NCI-H146 (cell line): ENCODE measurements around the gene UBE2D2.
A peak's percentile ranks its signal among the peaks of the same experiment; 100 is the strongest.

Experiments
- DNase-seq: peaks from one replicate; lab custom pipeline; 2025; lab: John Stamatoyannopoulos, UW

UBE2D2 gene

GRCh38 chr5:139648205-139649081, 87.3 kb downstream of the UBE2D2 start, which contains the start of gene CXXC5:
CXXC5 (plus strand) TSS chr5:139648349; CDS start chr5:139680524, 32,175 bp downstream.
- peak; percentile 75 for DNase-seq

- DNase-seq: no peak
Measured at GRCh38 chr5:139649082-139649991, 88.2 kb downstream of the UBE2D2 start.

- no peak for DNase-seq
Measured at GRCh38 chr5:139650031-139650688, 89.0 kb downstream of the UBE2D2 start.

- DNase-seq: no peak
Measured at GRCh38 chr5:139650689-139651042, 89.5 kb downstream of the UBE2D2 start.

- DNase-seq: peak; percentile 21
Measured at GRCh38 chr5:139651043-139651834, 90.1 kb downstream of the UBE2D2 start.

- no peak for DNase-seq
Measured at GRCh38 chr5:139651853-139652787, 91.0 kb downstream of the UBE2D2 start.

- no peak for DNase-seq
Measured at GRCh38 chr5:139652788-139653241, 91.7 kb downstream of the UBE2D2 start.

GRCh38 chr5:139653616-139654015, 92.5 kb downstream of the UBE2D2 start:
- DNase-seq: no peak

- no peak for DNase-seq
Measured at GRCh38 chr5:139654464-139654863, 93.3 kb downstream of the UBE2D2 start.

GRCh38 chr5:139654871-139655491, 93.8 kb downstream of the UBE2D2 start:
- DNase-seq: no peak

GRCh38 chr5:139655727-139656271, 94.7 kb downstream of the UBE2D2 start:
- DNase-seq: no peak

GRCh38 chr5:139657363-139658321, 96.5 kb downstream of the UBE2D2 start:
- DNase-seq: no peak

- no peak for DNase-seq
Measured at GRCh38 chr5:139658501-139658927, 97.4 kb downstream of the UBE2D2 start.

GRCh38 chr5:139658928-139659667, 98.0 kb downstream of the UBE2D2 start:
- no peak for DNase-seq

- DNase-seq: no peak
Measured at GRCh38 chr5:139659695-139660101, 98.6 kb downstream of the UBE2D2 start.

GRCh38 chr5:139660105-139660922, 99.2 kb downstream of the UBE2D2 start:
- no peak for DNase-seq
